Heart left ventricle (tissue), 16 donors: ENCODE data around the gene PRICKLE1. TPM values are rescaled to one million over a fixed set of nuclear protein-coding genes. Genes with fewer than 3 reads are reported as not detected.
A peak's percentile ranks its signal among the peaks of the same experiment; 100 is the strongest.

Source experiments
- ATAC-seq, 4 donors: fragments of 200-7000 bp; cut with Tn5 transposase; one replicate each; pipeline ENCODE4 v1.9.1; 2020 to 2022; ENCODE audit warnings: moderate library complexity in 4 of 4, mild to moderate bottlenecking in 3 of 4, moderate number of reproducible peaks in 1 of 4
- DNase-seq, 5 donors: peaks; one replicate each; pipeline ENCODE4 v3.0.0-alpha.2; 2020
- H3K27ac ChIP-seq, 12 donors: fragments of 200-600 bp; sonication (generic) in 4 of 12; one replicate each; pipeline versions ENCODE4 v1.5.0 to v1.8.0; 2016 to 2022; ENCODE audit warnings: mild to moderate bottlenecking in 2 of 12
- H3K27me3 ChIP-seq, 9 donors: fragments of 200-600 bp; sonication (generic) in 2 of 9; one replicate each; pipeline versions ENCODE4 v1.5.1 to v1.8.0; 2016 to 2022; ENCODE audit warnings: mild to moderate bottlenecking in 3 of 9
- H3K36me3 ChIP-seq, 9 donors: fragments of 200-600 bp; sonication (generic) in 2 of 9; one replicate each; pipeline versions ENCODE4 v1.5.0 to v1.8.0; 2018 to 2022; ENCODE audit warnings: mild to moderate bottlenecking in 2 of 9
- H3K4me1 ChIP-seq, 12 donors: fragments of 200-600 bp; sonication (generic) in 4 of 12; one replicate each; pipeline versions ENCODE4 v1.5.0 to v1.8.0; 2016 to 2022; ENCODE audit warnings: mild to moderate bottlenecking in 3 of 12
- H3K4me3 ChIP-seq, 12 donors: fragments of 200-600 bp; sonication (generic) in 4 of 12; one replicate each; pipeline versions ENCODE4 v1.5.0 to v1.8.0; 2017 to 2022; ENCODE audit warnings: mild to moderate bottlenecking in 9 of 12, moderate library complexity in 4 of 12
- H3K9me3 ChIP-seq, 12 donors: fragments of 200-600 bp; sonication (generic) in 4 of 12; one replicate each; pipeline versions ENCODE4 v1.5.0 to v1.8.0; 2016 to 2022; ENCODE audit warnings: mild to moderate bottlenecking in 1 of 12
- POLR2A ChIP-seq, 2 donors: fragments of 450-650 bp; IDR thresholded peaks; one replicate each; pipeline ENCODE4 v1.6.1; 2017; ENCODE audit warnings: antibody characterized with exemption in 2 of 2, mild to moderate bottlenecking in 2 of 2, moderate library complexity in 2 of 2
- WGBS, 4 donors: extraction: QIAGEN DNeasy Blood & Tissue Kit in 2 of 4; methylation state at CpG; one replicate each; pipeline versions ENCODE4 v1.1.5 to v1.1.7; 2013 to 2018; 5-methylcytosine and 5-hydroxymethylcytosine counted together
- intact Hi-C, 10 donors: fragments of 100-400 bp; cut with DNase I; formaldehyde crosslinking; loops; one replicate each; pipeline versions ENCODE4 v1.11.1 to v1.14.2; 2022
- polyA plus RNA-seq, 2 donors: library from polyadenylated mRNA; stranded (reverse); fragments of 200-250 nt; gene quantifications; one replicate each; pipeline ENCODE4 v1.2.3, GENCODE V29; 2013
- total RNA-seq, 9 donors: library from RNA; depleted of rRNA in 2 of 9; stranded (reverse); fragments of >200 nt in 2 of 9; fragmentation: NEBNext Ultra II Directional in 3 of 9; extraction: Animal tissue kit (Norgen Biotek cat#: 25700) in 3 of 9; gene quantifications; one replicate each; pipeline versions ENCODE4 v1.1.0 to v1.2.4, GENCODE V29; 2016 to 2023
- TF ChIP-seq, protein P1 (sequence below), 12 donors: fragments of 200-600 bp; sonication (generic) in 4 of 12; IDR thresholded peaks; one replicate each; pipeline versions ENCODE4 v1.5.0 to v1.8.0; 2018 to 2022; ENCODE audit warnings: antibody characterized with exemption in 12 of 12, mild to moderate bottlenecking in 5 of 12
- donor health status: ischemic (EF 13 %, LVEDD 7.1; RV severe dilation, severe dysfunction).
- donor health status: healthy with polysubstance abuse.
- donor health status: DM: no; HTN: yes; CAD: no.
- donor health status: DM: no; HTN: no; CAD: no.
- donor health status: ischemic (EF 25% LVEDD 6.9; RV normal size, moderate dysfunction).
- donor health status: ischemic (EF 25% LVEDD 5.7; RV mildly dilated, moderate dysfunction).
- donor health status: healthy.
- donor health status: DM: yes; HTN: yes; CAD: no.
- donor health status: ischemic (EF 35%, LVEDD 5.7; RV mildly dilated, moderate dysfunction).
- donor health status: nonischemic (EF 11% LVEDD 7.7; RV severe dilation, severe dysfunction).
- donor health status: DM: yes; HTN: yes; CAD: no.
- donor health status: PGD.
- donor health status: ischemic (EF 29% LVEDD 5.4; RV normal size, mild dysfunction).
- donor health status: nonischemic (EF 23%, LVEDD 6.1; RV moderate dilation, normal function).

The PRICKLE1 gene
- total and polyA plus RNA-seq, 11 donors, result 3.2 to 39.2 (median 20.7) TPM

DNA sequence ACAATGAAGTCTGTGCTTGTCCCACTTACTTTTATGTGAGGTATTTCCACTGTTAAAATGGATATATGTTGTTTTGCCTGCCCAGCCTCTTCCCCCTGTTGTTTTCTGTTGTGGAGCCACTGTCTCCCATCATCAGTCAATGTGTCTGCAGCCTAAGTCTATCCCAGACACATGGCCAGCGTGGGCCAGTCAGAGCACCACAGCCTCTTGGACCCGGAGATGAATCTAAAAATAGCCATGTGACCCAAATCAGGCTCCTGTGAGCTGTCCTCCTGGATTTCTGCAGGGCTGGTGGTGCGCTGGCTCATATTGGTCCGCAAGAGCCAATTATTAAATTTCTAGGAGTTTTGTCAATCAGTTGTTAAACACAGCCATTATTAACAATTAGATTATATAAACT, 44.0 kb upstream of the PRICKLE1 start:
- Histone ChIP-seq H3K4me1 (peaks cover 0 to 5% (median 0%) of the 10 kb centered on the region in 12 donors), H3K27ac (no peak overlapping the region), H3K9me3 (no peaks in the 10 kb centered on the region), H3K36me3 (no peaks in the 10 kb centered on the region), H3K27me3 (no peaks in the 10 kb centered on the region), H3K4me3 (no peak overlapping the region)
- intact Hi-C loops, result no loop called here
- ATAC-seq, result peak in 3 of 4 donors; percentile 56 to 80 (median 56)
- TF ChIP-seq POLR2A (IDR thresholded peaks at IDR 0.05), result no peak
- TF ChIP-seq, protein P1, sequence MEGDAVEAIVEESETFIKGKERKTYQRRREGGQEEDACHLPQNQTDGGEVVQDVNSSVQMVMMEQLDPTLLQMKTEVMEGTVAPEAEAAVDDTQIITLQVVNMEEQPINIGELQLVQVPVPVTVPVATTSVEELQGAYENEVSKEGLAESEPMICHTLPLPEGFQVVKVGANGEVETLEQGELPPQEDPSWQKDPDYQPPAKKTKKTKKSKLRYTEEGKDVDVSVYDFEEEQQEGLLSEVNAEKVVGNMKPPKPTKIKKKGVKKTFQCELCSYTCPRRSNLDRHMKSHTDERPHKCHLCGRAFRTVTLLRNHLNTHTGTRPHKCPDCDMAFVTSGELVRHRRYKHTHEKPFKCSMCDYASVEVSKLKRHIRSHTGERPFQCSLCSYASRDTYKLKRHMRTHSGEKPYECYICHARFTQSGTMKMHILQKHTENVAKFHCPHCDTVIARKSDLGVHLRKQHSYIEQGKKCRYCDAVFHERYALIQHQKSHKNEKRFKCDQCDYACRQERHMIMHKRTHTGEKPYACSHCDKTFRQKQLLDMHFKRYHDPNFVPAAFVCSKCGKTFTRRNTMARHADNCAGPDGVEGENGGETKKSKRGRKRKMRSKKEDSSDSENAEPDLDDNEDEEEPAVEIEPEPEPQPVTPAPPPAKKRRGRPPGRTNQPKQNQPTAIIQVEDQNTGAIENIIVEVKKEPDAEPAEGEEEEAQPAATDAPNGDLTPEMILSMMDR (IDR thresholded peaks at IDR 0.05), result no peak
- peak in 3 of 5 donors; percentile 13 to 33 (median 21) for DNase-seq
- WGBS, 4 donors, result 53 to 71% (median 66%) methylated on average over 4 of the region's 4 CpGs

DNA sequence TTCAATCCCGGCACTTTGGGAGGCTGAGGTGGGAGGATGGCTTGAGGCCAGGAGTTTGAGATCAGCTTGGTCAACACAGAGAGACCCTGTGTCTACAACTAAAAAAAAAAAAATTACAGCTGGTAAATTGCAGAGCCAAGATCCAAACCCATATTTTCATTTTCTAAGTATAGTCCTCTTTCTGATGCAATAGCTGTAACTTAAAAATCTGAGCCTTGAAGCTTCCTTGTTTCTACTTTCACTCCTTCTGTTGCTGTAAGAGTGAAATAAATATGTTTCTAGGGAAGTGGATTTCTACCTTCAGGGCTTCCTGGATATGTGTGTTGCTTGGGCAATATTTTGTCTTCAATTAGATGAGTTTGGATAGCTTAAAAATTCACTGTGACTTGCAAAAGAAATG, 42.0 kb upstream of the PRICKLE1 start:
- TF ChIP-seq POLR2A (IDR thresholded peaks at IDR 0.05), result no peak
- TF ChIP-seq, protein P1 (IDR thresholded peaks at IDR 0.05), result no peak
- intact Hi-C loops, result no loop called here
- H3K4me3 ChIP-seq, result no peak overlapping the region
- H3K27ac ChIP-seq, result peak overlapping the region in 1 of 12 donors; percentile 43
- H3K36me3 ChIP-seq, result no peaks in the 10 kb centered on the region
- WGBS, 4 donors, result 69 to 87% (median 80%) methylated on average over 1 of the region's 1 CpG
- ATAC-seq (no peak), DNase-seq (no peak)
- no peaks in the 10 kb centered on the region for H3K27me3 ChIP-seq
- H3K4me1 ChIP-seq, result peaks cover 0 to 5% (median 0%) of the 10 kb centered on the region in 12 donors
- no peaks in the 10 kb centered on the region for H3K9me3 ChIP-seq

DNA sequence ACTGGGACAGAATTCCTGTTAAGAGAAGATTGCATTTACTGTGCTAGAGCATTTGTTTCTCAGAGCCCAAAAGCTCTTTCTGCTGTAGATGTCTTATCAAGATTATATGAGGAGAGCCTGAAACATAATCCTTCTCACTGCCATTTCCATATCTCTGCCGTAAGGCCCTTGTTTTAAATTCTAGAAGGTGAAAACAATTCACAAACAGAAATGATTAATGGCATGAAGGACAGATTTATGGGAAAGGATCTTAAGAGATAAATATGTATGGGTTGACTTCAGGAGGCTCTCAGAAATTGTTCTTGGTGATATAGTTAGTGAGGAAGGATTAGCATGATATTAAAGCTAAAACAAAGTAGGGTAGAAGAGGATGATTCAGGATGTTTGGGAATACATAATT, 40.8 kb upstream of the PRICKLE1 start:
- Histone ChIP-seq H3K27ac (no peak overlapping the region), H3K36me3 (no peaks in the 10 kb centered on the region), H3K4me1 (peaks cover 0 to 5% (median 0%) of the 10 kb centered on the region in 12 donors), H3K27me3 (no peaks in the 10 kb centered on the region), H3K9me3 (peaks cover 0 to 2% (median 0%) of the 10 kb centered on the region in 12 donors), H3K4me3 (no peak overlapping the region)
- ATAC-seq (no peak), DNase-seq (no peak)
- 87 to 90% (median 89%) methylated on average over 1 of the region's 1 CpG for WGBS, 4 donors
- TF ChIP-seq, protein P1 (IDR thresholded peaks at IDR 0.05), result no peak
- TF ChIP-seq POLR2A (IDR thresholded peaks at IDR 0.05), result no peak
- intact Hi-C loops, result no loop called here

DNA sequence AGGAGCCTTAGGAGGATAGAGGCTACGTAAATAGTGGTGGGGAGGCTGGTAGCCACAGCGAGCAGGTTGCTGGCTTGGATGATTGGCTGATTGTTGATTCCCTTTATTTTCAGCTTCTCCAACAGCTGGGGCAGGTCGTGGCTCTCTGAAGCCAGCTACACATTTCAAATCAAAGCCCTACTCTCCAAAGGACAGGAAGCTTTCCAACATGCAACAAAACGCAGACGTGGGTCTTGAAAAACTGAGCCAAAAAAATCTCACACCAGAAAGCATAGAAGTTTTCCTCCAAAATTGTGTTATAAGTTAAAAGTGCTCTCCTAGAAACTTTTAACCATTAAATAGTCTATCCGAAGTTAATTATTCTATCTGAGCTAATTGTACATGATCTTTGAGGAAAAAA, 37.6 kb upstream of the PRICKLE1 start:
- ATAC-seq (no peak), DNase-seq (no peak)
- Histone ChIP-seq H3K36me3 (no peaks in the 10 kb centered on the region), H3K9me3 (peaks cover 0 to 2% (median 0%) of the 10 kb centered on the region in 12 donors), H3K27me3 (no peaks in the 10 kb centered on the region), H3K4me1 (peaks cover 0 to 5% (median 0%) of the 10 kb centered on the region in 12 donors), H3K4me3 (no peak overlapping the region), H3K27ac (no peak overlapping the region)
- intact Hi-C loops, result no loop called here
- 61 to 70% (median 63%) methylated on average over 6 of the region's 6 CpGs for WGBS, 4 donors
- TF ChIP-seq, protein P1 (IDR thresholded peaks at IDR 0.05), result no peak
